ENCODE results near the gene GRHPR.
"Not testable (repeated sequence)": the region's sequence is repeated elsewhere in the genome, so short reads cannot be mapped to it uniquely, and the experiment has no call there.

The GRHPR gene

DNA sequence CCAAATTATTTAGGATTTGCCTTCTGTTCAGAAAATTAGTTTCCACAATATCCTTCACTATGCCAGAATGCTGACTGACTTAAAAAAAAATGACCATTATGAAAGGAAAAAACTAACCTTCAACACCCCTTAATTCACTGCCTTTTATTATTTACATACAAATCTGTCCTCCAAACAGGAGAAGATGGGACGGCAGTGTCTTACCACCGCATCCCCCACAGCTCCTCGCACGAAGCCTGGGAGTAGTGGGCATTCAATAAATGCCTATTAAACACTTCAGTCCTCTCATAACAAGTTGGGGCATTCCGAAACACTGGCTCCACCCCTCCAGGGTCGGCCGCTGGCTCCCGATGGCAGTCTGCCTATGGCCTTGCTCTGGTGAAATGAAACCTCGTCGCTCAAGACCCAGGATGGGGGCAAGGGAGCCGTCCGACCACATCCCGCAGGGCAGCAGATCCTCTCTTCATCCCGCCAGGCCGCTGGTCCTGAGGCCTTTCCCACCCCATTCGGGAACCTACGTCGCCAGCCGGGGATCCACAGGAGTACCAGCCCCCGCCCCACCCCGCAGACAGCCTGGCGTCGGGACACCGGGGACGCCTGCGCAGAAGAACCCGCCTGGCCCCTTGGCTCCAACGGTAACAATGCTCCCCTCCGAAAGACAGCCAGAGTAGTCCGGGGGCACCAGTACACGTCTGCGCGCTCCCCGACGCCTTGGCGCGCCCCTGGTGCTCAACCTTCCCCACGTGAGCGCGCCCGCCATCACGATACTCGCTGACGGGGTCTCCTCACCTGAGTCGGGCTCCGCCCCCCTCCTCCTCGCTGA is 42.1 kb downstream of the GRHPR start:
- no peaks in the 10 kb centered on the region for H3K36me3 ChIP-seq (replicated peaks)
- in situ Hi-C loops (cut with HindIII; ENCODE audit: low pct_ligation_motif_present, low sequenced_read_pairs) = no loop called here
- no peaks in the 10 kb centered on the region for H3K27me3 ChIP-seq (replicated peaks)
- peak overlapping the region; percentile 98 for H3K4me3 ChIP-seq (ENCODE audit: low read depth, low read length)
- peak overlapping the region; percentile 98 for H3K27ac ChIP-seq
- peak; percentile 60 for DNase-seq
- TF ChIP-seq, protein P1, sequence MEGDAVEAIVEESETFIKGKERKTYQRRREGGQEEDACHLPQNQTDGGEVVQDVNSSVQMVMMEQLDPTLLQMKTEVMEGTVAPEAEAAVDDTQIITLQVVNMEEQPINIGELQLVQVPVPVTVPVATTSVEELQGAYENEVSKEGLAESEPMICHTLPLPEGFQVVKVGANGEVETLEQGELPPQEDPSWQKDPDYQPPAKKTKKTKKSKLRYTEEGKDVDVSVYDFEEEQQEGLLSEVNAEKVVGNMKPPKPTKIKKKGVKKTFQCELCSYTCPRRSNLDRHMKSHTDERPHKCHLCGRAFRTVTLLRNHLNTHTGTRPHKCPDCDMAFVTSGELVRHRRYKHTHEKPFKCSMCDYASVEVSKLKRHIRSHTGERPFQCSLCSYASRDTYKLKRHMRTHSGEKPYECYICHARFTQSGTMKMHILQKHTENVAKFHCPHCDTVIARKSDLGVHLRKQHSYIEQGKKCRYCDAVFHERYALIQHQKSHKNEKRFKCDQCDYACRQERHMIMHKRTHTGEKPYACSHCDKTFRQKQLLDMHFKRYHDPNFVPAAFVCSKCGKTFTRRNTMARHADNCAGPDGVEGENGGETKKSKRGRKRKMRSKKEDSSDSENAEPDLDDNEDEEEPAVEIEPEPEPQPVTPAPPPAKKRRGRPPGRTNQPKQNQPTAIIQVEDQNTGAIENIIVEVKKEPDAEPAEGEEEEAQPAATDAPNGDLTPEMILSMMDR (IDR thresholded peaks at IDR 0.05; ENCODE audit: low read depth, low read length, missing control alignments) = no peak

DNA sequence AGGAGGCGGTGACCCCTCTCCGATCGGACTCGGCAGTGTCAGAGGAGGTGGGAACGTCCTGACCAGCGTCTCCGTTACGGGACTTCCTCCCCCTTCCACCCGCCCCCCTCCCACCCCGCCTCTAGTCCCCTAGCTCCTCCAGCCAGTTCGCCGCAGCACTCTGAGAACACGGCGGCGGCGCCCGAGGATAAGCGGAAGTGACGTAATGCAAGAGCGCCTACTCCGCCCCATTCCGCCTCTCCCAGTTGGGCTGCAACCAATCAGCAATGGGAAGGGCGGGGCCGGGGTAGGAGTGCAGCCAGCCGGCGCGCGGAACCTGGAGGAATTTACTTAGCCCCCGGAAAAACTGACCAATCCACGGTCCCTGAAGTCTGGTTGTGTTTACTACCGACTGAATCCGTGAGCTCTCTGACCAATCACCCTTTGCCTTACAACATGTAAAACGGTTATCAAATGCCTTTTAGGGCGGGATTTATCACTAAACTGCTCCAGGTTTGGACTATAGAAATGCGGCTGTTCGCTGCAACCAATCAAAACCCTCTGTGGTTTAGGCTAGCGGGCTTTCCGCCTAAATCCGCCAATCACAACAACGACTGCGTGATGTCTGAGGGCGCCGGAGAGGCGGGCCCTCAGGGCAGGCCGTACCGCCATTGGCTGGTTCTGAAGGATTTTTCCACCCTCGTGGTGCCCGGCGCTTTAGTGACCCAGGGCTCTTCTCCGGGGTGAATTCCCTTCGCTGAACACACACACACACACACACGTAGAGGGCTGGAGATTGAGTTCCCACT is 42.9 kb downstream of the GRHPR start, which contains the start of gene ZBTB5:
Gene ZBTB5, minus strand, starts transcription at position 202 of the 788 bp plus-strand sequence. CDS start 22,899 bp downstream, outside the sequence.
- in situ Hi-C loops (cut with HindIII; ENCODE audit: low pct_ligation_motif_present, low sequenced_read_pairs) = no loop called here
- peak within 1 kb of the TSS; percentile 98 for H3K4me3 ChIP-seq (ENCODE audit: low read depth, low read length)

DNA sequence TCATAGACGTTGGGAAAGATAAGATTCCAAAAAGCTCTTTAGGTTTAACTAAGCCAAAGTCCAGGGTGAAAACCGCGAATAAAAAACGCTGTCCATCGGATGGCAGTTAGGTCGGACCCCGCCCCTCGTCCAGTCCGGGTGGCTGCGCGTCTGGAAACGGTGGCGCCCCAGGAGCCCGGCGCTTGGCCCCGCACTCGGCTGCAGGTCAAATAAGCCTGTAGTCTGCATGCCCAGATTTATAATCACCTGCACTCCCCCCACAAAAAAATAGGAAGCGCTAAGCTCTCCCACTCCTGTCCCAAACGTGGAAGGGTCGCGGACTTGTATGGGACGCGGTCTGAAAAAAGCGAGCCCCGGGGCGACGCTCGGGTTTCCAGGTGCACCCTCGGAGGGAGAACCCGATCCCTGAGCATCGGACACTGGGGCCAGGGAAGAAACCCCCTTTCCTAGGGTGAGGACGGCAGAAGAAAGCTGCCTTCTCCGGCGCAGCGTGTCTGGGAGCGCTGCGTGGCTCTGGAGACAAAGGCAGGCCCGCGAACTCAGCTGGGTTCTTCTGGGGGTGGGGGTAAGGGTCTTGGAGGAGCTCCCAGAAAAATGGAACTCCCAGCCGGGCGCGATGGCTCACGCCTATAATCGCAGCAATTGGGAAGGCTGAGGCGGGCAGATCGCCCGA is 43.7 kb downstream of the GRHPR start:
- peak; percentile 83 for DNase-seq
- Histone ChIP-seq H3K4me3 (ENCODE audit: low read depth, low read length) (peak overlapping the region; percentile 63), H3K27me3 (replicated peaks) (no peaks in the 10 kb centered on the region), H3K27ac (peak overlapping the region; percentile 76), H3K36me3 (replicated peaks) (no peaks in the 10 kb centered on the region)
- TF ChIP-seq, protein P1 (IDR thresholded peaks at IDR 0.05; ENCODE audit: low read depth, low read length, missing control alignments) = no peak
- in situ Hi-C loops (cut with HindIII; ENCODE audit: low pct_ligation_motif_present, low sequenced_read_pairs) = no loop called here

More for the DNA sequence above, 42.9 kb downstream of the GRHPR start, which contains the start of gene ZBTB5:
- Histone ChIP-seq H3K36me3 (replicated peaks) (no peaks in the 10 kb centered on the region), H3K27me3 (replicated peaks) (no peaks in the 10 kb centered on the region), H3K27ac (peak within 1 kb of the TSS; percentile 98)
- peak; percentile 99 for DNase-seq
- TF ChIP-seq, protein P1 (IDR thresholded peaks at IDR 0.05; ENCODE audit: low read depth, low read length, missing control alignments) = no peak

DNA sequence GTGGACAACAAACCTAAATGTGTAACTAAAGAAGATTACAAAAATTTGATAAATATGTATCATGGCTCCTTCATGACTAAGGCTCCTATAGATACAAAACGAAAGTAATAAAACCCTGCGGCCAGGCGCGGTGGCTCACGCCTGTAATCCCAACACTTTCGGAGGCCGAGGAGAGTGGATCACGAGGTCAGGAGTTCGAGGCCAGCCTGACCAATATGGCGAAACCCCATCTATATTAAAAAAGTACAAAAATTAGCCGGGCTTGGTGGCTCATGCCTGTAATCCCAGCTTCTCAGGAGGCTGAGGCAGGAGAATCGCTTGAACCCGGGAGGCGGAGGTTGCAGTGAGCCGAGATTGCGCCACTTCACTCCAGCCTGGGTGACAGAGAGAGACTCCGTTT is 45.0 kb downstream of the GRHPR start:
- H3K27ac ChIP-seq; H3K4me3 ChIP-seq (ENCODE audit: low read depth, low read length); in situ Hi-C loops (cut with HindIII; ENCODE audit: low pct_ligation_motif_present, low sequenced_read_pairs); H3K36me3 ChIP-seq (replicated peaks); DNase-seq; H3K27me3 ChIP-seq (replicated peaks): not testable (repeated sequence)

DNA sequence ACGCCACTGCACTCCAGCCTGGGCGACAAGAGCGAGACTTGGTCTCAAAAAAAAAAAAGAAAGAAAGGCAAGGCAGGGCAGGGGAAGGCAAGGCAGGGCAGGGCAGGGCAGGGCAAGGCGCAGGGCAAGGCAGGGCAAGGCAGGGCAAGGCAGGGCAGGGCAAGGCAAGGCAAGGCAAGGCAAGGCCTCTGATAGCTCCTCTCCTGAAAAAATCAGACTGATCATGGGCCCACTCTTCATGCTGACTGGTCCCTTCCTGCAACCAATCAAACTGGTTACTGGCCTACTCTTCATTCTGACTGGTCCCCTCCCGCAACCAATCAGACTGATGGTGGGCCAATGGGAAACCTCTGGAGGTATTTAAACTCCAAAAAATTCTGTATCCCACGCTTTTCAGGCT is 46.1 kb downstream of the GRHPR start:
- Histone ChIP-seq H3K27ac (no peak overlapping the region), H3K4me3 (ENCODE audit: low read depth, low read length) (no peak overlapping the region), H3K36me3 (replicated peaks) (no peaks in the 10 kb centered on the region), H3K27me3 (replicated peaks) (no peaks in the 10 kb centered on the region)
- no peak for DNase-seq
- TF ChIP-seq, protein P1 (IDR thresholded peaks at IDR 0.05; ENCODE audit: low read depth, low read length, missing control alignments) = no peak
- in situ Hi-C loops (cut with HindIII; ENCODE audit: low pct_ligation_motif_present, low sequenced_read_pairs) = no loop called here

Data from brain microvascular endothelial cell (primary cell).